ENCODE measurements around the gene DDX42. TPM values are rescaled to one million over a fixed set of nuclear protein-coding genes. Genes with fewer than 3 reads are reported as not detected.
A peak's percentile ranks its signal among the peaks of the same experiment; 100 is the strongest.

DDX42 gene
- total and polyA plus RNA-seq, 2 donors (not counting 1 experiment from before 2014, with no cell fraction given): 61.6 to 170 TPM

DNA sequence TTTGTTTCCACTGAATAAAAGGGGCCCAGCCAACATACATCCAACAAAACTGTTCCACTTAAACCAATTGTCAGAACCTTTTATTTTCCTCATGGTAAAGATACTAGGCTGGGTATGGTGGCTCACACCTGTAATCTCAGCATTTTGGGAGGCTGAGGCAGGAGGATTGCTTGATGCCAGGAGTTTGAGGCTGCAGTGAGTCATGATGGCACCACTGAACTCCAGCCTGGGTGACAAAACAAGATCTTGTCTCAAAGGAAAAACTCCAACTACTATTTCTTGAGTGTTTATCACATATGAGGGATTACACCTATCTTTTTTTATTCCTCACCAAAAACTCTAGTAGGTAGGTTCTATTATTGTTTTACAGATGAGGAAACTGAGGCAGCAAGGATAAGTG is 48.6 kb downstream of the DDX42 start:
- no peak for TF ChIP-seq EZH2 (IDR thresholded peaks at IDR 0.05; ENCODE audit: borderline replicate concordance, insufficient read depth, low read depth, low read length, poor library complexity, severe bottlenecking)
- TF ChIP-seq, protein P1, sequence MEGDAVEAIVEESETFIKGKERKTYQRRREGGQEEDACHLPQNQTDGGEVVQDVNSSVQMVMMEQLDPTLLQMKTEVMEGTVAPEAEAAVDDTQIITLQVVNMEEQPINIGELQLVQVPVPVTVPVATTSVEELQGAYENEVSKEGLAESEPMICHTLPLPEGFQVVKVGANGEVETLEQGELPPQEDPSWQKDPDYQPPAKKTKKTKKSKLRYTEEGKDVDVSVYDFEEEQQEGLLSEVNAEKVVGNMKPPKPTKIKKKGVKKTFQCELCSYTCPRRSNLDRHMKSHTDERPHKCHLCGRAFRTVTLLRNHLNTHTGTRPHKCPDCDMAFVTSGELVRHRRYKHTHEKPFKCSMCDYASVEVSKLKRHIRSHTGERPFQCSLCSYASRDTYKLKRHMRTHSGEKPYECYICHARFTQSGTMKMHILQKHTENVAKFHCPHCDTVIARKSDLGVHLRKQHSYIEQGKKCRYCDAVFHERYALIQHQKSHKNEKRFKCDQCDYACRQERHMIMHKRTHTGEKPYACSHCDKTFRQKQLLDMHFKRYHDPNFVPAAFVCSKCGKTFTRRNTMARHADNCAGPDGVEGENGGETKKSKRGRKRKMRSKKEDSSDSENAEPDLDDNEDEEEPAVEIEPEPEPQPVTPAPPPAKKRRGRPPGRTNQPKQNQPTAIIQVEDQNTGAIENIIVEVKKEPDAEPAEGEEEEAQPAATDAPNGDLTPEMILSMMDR (IDR thresholded peaks at IDR 0.05): no peak
- peaks cover 2 to 80% of the 10 kb centered on the region in 2 experiments for H3K36me3 ChIP-seq (replicated peaks in 1 of 2; ENCODE audit: control extremely low read depth in 1 of 2, control insufficient read depth in 1 of 2, extremely low read depth in 1 of 2, insufficient read depth in 2 of 2, low read length in 1 of 2)
- Mint-ChIP-seq H3K27ac (peak overlapping the region; percentile 80), H3K4me3 (no peak overlapping the region), H3K9me3 (ENCODE audit: insufficient read depth) (no peaks in the 10 kb centered on the region), H3K27me3 (no peaks in the 10 kb centered on the region), H3K4me1 (peaks cover 56% of the 10 kb centered on the region)
- H3K4me3 ChIP-seq (ENCODE audit: control extremely low read depth in 1 of 5, extremely low read depth in 1 of 5, insufficient read depth in 1 of 5, low read depth in 2 of 5, low read length in 4 of 5): no peak overlapping the region
- peak overlapping the region in 1 of 2 donors; percentile 50 for H3K27ac ChIP-seq (ENCODE audit: low read length in 2 of 2)
- DNase-seq (no peak), ATAC-seq (ENCODE audit: low read depth) (no peak)
- no peaks in the 10 kb centered on the region for H3K27me3 ChIP-seq (replicated peaks in 1 of 4; ENCODE audit: control extremely low read depth in 1 of 4, control insufficient read depth in 3 of 4, insufficient read depth in 4 of 4, low read length in 3 of 4)
- intact Hi-C loops (cut with micrococcal nuclease): no loop called here
- CTCF ChIA-PET: interaction anchor here (1.0 kb wide), 1 partner anchor 12 kb away, joined by 3 read pairs; no protein-coding TSS in a partner anchor
- peaks cover 30% of the 10 kb centered on the region for H3K79me2 ChIP-seq (ENCODE audit: control insufficient read depth, insufficient read depth, low read length)
- H3K4me2 ChIP-seq (replicated peaks; ENCODE audit: low read depth, low read length, poor library complexity, severe bottlenecking): no peak overlapping the region
- H3K9me3 ChIP-seq (ENCODE audit: control extremely low read depth in 1 of 3, control insufficient read depth in 2 of 3, insufficient read depth in 1 of 3, low read length in 2 of 3): no peaks in the 10 kb centered on the region
- H3K4me1 ChIP-seq (ENCODE audit: control insufficient read depth in 2 of 2, insufficient read depth in 2 of 2, low read length in 2 of 2): peaks cover 32 to 45% of the 10 kb centered on the region in 2 donors
- H3K9ac ChIP-seq (ENCODE audit: low read length): no peak overlapping the region
- POLR2A ChIA-PET: no interaction called here
- H2AFZ ChIP-seq (ENCODE audit: insufficient read depth, low read depth, low read length, poor library complexity, severe bottlenecking): no peak overlapping the region
- no peaks in the 10 kb centered on the region for H4K20me1 ChIP-seq (ENCODE audit: control insufficient read depth, insufficient read depth, low read length, poor library complexity, severe bottlenecking)

DNA sequence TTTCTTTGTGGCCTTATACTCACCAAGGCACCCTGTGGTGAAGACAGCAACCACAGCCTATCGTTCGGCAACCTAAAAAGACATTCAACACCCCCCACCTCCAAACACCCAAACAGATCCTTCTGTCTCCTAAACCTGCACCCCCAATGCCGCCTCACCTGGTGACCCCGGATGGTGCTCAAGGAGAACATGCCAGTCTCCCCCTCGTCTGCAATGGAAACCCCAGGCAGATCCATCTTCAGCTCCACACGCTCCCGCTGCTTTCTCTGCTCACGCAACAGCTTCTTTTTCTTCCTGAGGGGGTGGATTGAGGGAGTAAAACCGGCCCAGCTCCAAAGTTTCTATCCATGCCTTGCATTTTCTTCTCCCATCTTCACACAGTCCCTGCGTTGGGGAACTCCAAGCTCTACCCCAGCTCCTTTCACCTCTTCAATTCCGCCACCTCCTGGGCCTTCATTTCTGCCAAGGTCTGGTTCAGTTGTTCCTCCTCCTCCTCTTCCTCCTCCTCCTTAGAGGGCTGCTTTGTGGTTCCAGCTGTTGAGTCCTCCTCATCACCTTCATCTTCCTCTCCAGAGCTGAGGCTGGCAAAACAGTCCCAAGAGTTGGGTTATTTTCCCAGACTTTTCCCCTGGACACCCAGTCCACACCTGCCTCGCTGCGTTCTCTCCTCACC is 49.8 kb downstream of the DDX42 start:
- H3K4me2 ChIP-seq (replicated peaks; ENCODE audit: low read depth, low read length, poor library complexity, severe bottlenecking): no peak overlapping the region
- peak overlapping the region; percentile 41 for H3K27ac Mint-ChIP-seq
- H2AFZ ChIP-seq (ENCODE audit: insufficient read depth, low read depth, low read length, poor library complexity, severe bottlenecking): no peak overlapping the region
- H3K79me2 ChIP-seq (ENCODE audit: control insufficient read depth, insufficient read depth, low read length): peaks cover 42% of the 10 kb centered on the region
- peaks cover 2 to 68% of the 10 kb centered on the region in 2 experiments for H3K36me3 ChIP-seq (replicated peaks in 1 of 2; ENCODE audit: control extremely low read depth in 1 of 2, control insufficient read depth in 1 of 2, extremely low read depth in 1 of 2, insufficient read depth in 2 of 2, low read length in 1 of 2)
- H3K27me3 Mint-ChIP-seq: no peaks in the 10 kb centered on the region
- H3K4me1 Mint-ChIP-seq: peaks cover 66% of the 10 kb centered on the region
- H3K9ac ChIP-seq (ENCODE audit: low read length): no peak overlapping the region
- ChIA-PET POLR2A (interaction anchor here (1.0 kb wide), 1 partner anchor 50 kb away, joined by 8 read pairs; the partner anchor contains the start of genes CCDC47 and DDX42), CTCF (interaction anchor here (1.2 kb wide), 2 partner anchors 11 to 48 kb away, joined by 3 read pairs; no protein-coding TSS in a partner anchor)
- H3K27ac ChIP-seq (ENCODE audit: low read length in 2 of 2): peak overlapping the region in 1 of 2 donors; percentile 92
- peaks cover 5% of the 10 kb centered on the region for H4K20me1 ChIP-seq (ENCODE audit: control insufficient read depth, insufficient read depth, low read length, poor library complexity, severe bottlenecking)
- no peak overlapping the region for H3K4me3 ChIP-seq (ENCODE audit: control extremely low read depth in 1 of 5, extremely low read depth in 1 of 5, insufficient read depth in 1 of 5, low read depth in 2 of 5, low read length in 4 of 5)
- DNase-seq (no peak), ATAC-seq (ENCODE audit: low read depth) (no peak)
- H3K4me3 Mint-ChIP-seq: peak overlapping the region; percentile 15
- TF ChIP-seq EZH2 (IDR thresholded peaks at IDR 0.05; ENCODE audit: borderline replicate concordance, insufficient read depth, low read depth, low read length, poor library complexity, severe bottlenecking): no peak
- TF ChIP-seq, protein P1 (IDR thresholded peaks at IDR 0.05): no peak
- 93% methylated on average over 8 of the region's 13 CpGs for WGBS (ENCODE audit: insufficient coverage)
- H3K27me3 ChIP-seq (replicated peaks in 1 of 4; ENCODE audit: control extremely low read depth in 1 of 4, control insufficient read depth in 3 of 4, insufficient read depth in 4 of 4, low read length in 3 of 4): no peaks in the 10 kb centered on the region
- intact Hi-C loops (cut with micrococcal nuclease): no loop called here
- H3K9me3 Mint-ChIP-seq (ENCODE audit: insufficient read depth): no peaks in the 10 kb centered on the region
- H3K4me1 ChIP-seq (ENCODE audit: control insufficient read depth in 2 of 2, insufficient read depth in 2 of 2, low read length in 2 of 2): peaks cover 42 to 56% of the 10 kb centered on the region in 2 donors
- H3K9me3 ChIP-seq (ENCODE audit: control extremely low read depth in 1 of 3, control insufficient read depth in 2 of 3, insufficient read depth in 1 of 3, low read length in 2 of 3): no peaks in the 10 kb centered on the region
